PC-3 (cell line): Measurements from ENCODE around the gene POU2F1. TPM values are rescaled to one million over a fixed set of nuclear protein-coding genes. Genes with fewer than 3 reads are reported as not detected.

Experiments used
- ATAC-seq: fragments of 200-7000 bp; cut with Tn5 transposase; 2 replicates; pipeline ENCODE4 v1.9.1; 2020; ENCODE audit warnings: mild to moderate bottlenecking, moderate library complexity
- BruUV-seq: library from RNA; stranded (reverse); fragments of 400-500 nt; replicated peaks from 2 replicates; lab custom pipeline; 2021; lab: Mats Ljungman, UMichigan
- CTCF ChIA-PET: fragments of 300-600 bp; sonication (Branson Sonifier 250); formaldehyde crosslinking; loops from one replicate; lab custom pipeline; 2022; ENCODE audit warnings: antibody characterized with exemption; lab: Charles Lee
- POLR2A ChIA-PET: fragments of 300-600 bp; sonication (Branson Sonifier 250); formaldehyde crosslinking; loops from one replicate; lab custom pipeline; 2022; ENCODE audit warnings: antibody characterized with exemption; ENCODE audit not compliant: unreplicated experiment; lab: Charles Lee
- DNase-seq: peaks from one replicate; pipeline ENCODE4 v3.0.0-alpha.2; 2015
- H2AFZ ChIP-seq: fragments of 300-600 bp; sonication (generic); 2 replicates; pipeline ENCODE4 v1.6.0; 2016; ENCODE audit warnings: antibody characterized with exemption, low read length
- H3F3A ChIP-seq: fragments of 300-600 bp; sonication (generic); one replicate; pipeline ENCODE4 v1.6.0; 2017; ENCODE audit warnings: antibody characterized with exemption, low read length, control low read depth, mild to moderate bottlenecking; ENCODE audit not compliant: unreplicated experiment
- H3K27ac ChIP-seq: fragments of 300-600 bp; sonication (generic); 2 replicates; pipeline ENCODE4 v1.5.1; 2016; ENCODE audit warnings: mild to moderate bottlenecking, low read length
- H3K27me3 ChIP-seq: fragments of 300-600 bp; sonication (generic); 2 replicates; pipeline ENCODE4 v1.6.1; 2016; ENCODE audit warnings: low read length, mixed read lengths
- H3K36me3 ChIP-seq: fragments of 300-600 bp; sonication (generic); 2 replicates; pipeline ENCODE4 v1.6.1; 2016; ENCODE audit warnings: low read depth, mixed run types, low read length, mixed read lengths
- H3K4me1 ChIP-seq: fragments of 300-600 bp; sonication (generic); 2 replicates; pipeline ENCODE4 v1.5.1; 2016; ENCODE audit warnings: low read length; ENCODE audit not compliant: insufficient read depth
- H3K4me2 ChIP-seq: fragments of 300-600 bp; sonication (generic); 2 replicates; pipeline ENCODE4 v1.6.0; 2016; ENCODE audit warnings: low read length
- H3K4me3 ChIP-seq: fragments of 300-600 bp; sonication (generic); 2 replicates; pipeline ENCODE4 v1.5.1; 2016; ENCODE audit warnings: mild to moderate bottlenecking, low read length, mixed read lengths
- H3K79me2 ChIP-seq: fragments of 300-600 bp; sonication (generic); 2 replicates; pipeline ENCODE4 v1.6.1; 2017; ENCODE audit warnings: low read length, mixed read lengths
- H3K9ac ChIP-seq: fragments of 300-600 bp; sonication (generic); 2 replicates; pipeline ENCODE4 v1.6.0; 2016; ENCODE audit warnings: mild to moderate bottlenecking, low read length
- H3K9me2 ChIP-seq: fragments of 300-600 bp; sonication (generic); replicated peaks from 2 replicates; pipeline ENCODE4 v1.6.1; 2016; ENCODE audit warnings: mixed run types, low read length, mixed read lengths
- H3K9me3 ChIP-seq: fragments of 300-600 bp; sonication (generic); 2 replicates; pipeline ENCODE4 v1.6.1; 2016; ENCODE audit warnings: low read length, mixed read lengths
- H4K20me1 ChIP-seq: fragments of 300-600 bp; sonication (generic); 2 replicates; pipeline ENCODE4 v1.6.1; 2016; ENCODE audit warnings: low read length, mixed read lengths
- CTCF ChIP-seq: fragments of 300-600 bp; sonication (generic); conservative IDR thresholded peaks from 2 replicates; pipeline ENCODE4 v1.5.1; 2017; ENCODE audit warnings: antibody characterized with exemption, low read depth, mild to moderate bottlenecking, low read length
- EZH2 ChIP-seq: fragments of 300-600 bp; sonication (generic); IDR thresholded peaks from one replicate; pipeline ENCODE4 v1.6.1; 2017; ENCODE audit warnings: antibody characterized with exemption, mild to moderate bottlenecking, low read length; ENCODE audit not compliant: unreplicated experiment
- EZH2phosphoT487 ChIP-seq: fragments of 300-600 bp; sonication (generic); IDR thresholded peaks from 2 replicates; pipeline ENCODE4 v1.6.1; 2018; ENCODE audit warnings: mild to moderate bottlenecking, antibody characterized with exemption, low read length, borderline replicate concordance
- intact Hi-C: fragments of 100-400 bp; cut with micrococcal nuclease; formaldehyde crosslinking; loops from 2 replicates; pipeline ENCODE4 v1.9.0; 2023
- total RNA-seq: library from RNA; depleted of rRNA; stranded (reverse); fragments of >200 nt; gene quantifications from 2 replicates; pipeline ENCODE4 v1.2.3, GENCODE V29; 2014

The POU2F1 gene
- total RNA-seq, 1 experiment from 2014 or later, result 8.7 TPM

- TF ChIP-seq EZH2, result no peak
- no peak for TF ChIP-seq CTCF
- TF ChIP-seq EZH2phosphoT487, result no peak
- Histone ChIP-seq H3K9ac (no peak overlapping the region), H4K20me1 (no peaks in the 10 kb centered on the region), H3K9me2 (no peaks in the 10 kb centered on the region), H3K9me3 (no peaks in the 10 kb centered on the region), H3K27me3 (no peaks in the 10 kb centered on the region), H3K4me1 (peaks cover 20% of the 10 kb centered on the region), H3K4me3 (no peak overlapping the region), H3K79me2 (no peaks in the 10 kb centered on the region), H3K4me2 (no peak overlapping the region), H3F3A (no peaks in the 10 kb centered on the region), H3K27ac (no peak overlapping the region), H3K36me3 (no peaks in the 10 kb centered on the region), H2AFZ (no peak overlapping the region)
- no TSS peak for BruUV-seq
- CTCF ChIA-PET, result no interaction called here
- DNase-seq (no peak), ATAC-seq (no peak)
- intact Hi-C loops, result no loop called here
- POLR2A ChIA-PET, result no interaction called here
These were observed 217.8 kb downstream of the POU2F1 start for GRCh38 chr1:167438171-167439138.

- Histone ChIP-seq H3K36me3 (no peaks in the 10 kb centered on the region), H3K4me1 (peaks cover 20% of the 10 kb centered on the region), H3K27ac (no peak overlapping the region), H3F3A (no peaks in the 10 kb centered on the region), H2AFZ (no peak overlapping the region), H3K4me2 (no peak overlapping the region), H4K20me1 (no peaks in the 10 kb centered on the region), H3K9me2 (no peaks in the 10 kb centered on the region), H3K9me3 (no peaks in the 10 kb centered on the region), H3K79me2 (no peaks in the 10 kb centered on the region), H3K9ac (no peak overlapping the region), H3K4me3 (no peak overlapping the region), H3K27me3 (no peaks in the 10 kb centered on the region)
- DNase-seq, result no peak
- ChIA-PET CTCF (no interaction called here), POLR2A (no interaction called here)
- intact Hi-C loops, result no loop called here
- TF ChIP-seq EZH2phosphoT487 (no peak), EZH2 (no peak), CTCF (no peak)
- no TSS peak for BruUV-seq
- no peak for ATAC-seq
These were observed 218.8 kb downstream of the POU2F1 start for GRCh38 chr1:167439301-167439988.

GRCh38 chr1:167440345-167440744 is 219.7 kb downstream of the POU2F1 start:
- no peak overlapping the region for H2AFZ ChIP-seq
- H4K20me1 ChIP-seq, result no peaks in the 10 kb centered on the region
- H3K4me2 ChIP-seq, result no peak overlapping the region
- intact Hi-C loops, result loop anchor here (5.0 kb wide), 1 partner anchor 218 kb away; the partner anchor contains the start of gene POU2F1
- peaks cover 20% of the 10 kb centered on the region for H3K4me1 ChIP-seq
- no peaks in the 10 kb centered on the region for H3K79me2 ChIP-seq
- no peaks in the 10 kb centered on the region for H3K36me3 ChIP-seq
- DNase-seq (no peak), ATAC-seq (no peak)
- no peaks in the 10 kb centered on the region for H3F3A ChIP-seq
- no TSS peak for BruUV-seq
- no peaks in the 10 kb centered on the region for H3K27me3 ChIP-seq
- TF ChIP-seq CTCF, result no peak
- TF ChIP-seq EZH2, result no peak
- no peak for TF ChIP-seq EZH2phosphoT487
- no peak overlapping the region for H3K9ac ChIP-seq
- no peaks in the 10 kb centered on the region for H3K9me3 ChIP-seq
- CTCF ChIA-PET, result no interaction called here
- POLR2A ChIA-PET, result no interaction called here
- no peak overlapping the region for H3K27ac ChIP-seq
- H3K9me2 ChIP-seq, result no peaks in the 10 kb centered on the region
- H3K4me3 ChIP-seq, result no peak overlapping the region
